ENCODE measurements around the gene REV1.

DNA sequence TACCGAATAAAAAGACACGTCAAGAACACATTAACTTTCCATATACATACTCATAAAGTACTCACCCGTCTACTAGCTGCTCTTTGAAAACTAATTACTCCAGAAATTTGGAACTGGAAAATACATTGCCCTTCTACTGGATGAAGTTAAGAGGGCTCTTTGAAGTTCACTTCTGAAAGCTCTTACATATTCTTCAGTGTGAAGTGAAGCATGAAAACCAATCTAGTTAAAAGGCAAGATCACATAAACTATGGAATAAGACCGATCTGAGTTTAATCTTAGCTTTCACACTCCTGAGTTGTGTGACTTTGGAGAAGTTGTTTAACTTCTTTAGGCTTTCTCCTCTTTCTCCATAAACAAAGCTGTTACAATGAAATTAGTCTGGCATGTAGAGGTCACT is 38.5 kb downstream of the REV1 start:
- no peak for TF ChIP-seq CTCF (IDR thresholded peaks at IDR 0.05; ENCODE audit: insufficient read depth, low read length)
- TF ChIP-seq GABPA (IDR thresholded peaks at IDR 0.05; ENCODE audit: low read depth), result no peak
- TF ChIP-seq POLR2AphosphoS5 (IDR thresholded peaks at IDR 0.05; ENCODE audit: low read depth), result no peak
- TF ChIP-seq, protein P1, sequence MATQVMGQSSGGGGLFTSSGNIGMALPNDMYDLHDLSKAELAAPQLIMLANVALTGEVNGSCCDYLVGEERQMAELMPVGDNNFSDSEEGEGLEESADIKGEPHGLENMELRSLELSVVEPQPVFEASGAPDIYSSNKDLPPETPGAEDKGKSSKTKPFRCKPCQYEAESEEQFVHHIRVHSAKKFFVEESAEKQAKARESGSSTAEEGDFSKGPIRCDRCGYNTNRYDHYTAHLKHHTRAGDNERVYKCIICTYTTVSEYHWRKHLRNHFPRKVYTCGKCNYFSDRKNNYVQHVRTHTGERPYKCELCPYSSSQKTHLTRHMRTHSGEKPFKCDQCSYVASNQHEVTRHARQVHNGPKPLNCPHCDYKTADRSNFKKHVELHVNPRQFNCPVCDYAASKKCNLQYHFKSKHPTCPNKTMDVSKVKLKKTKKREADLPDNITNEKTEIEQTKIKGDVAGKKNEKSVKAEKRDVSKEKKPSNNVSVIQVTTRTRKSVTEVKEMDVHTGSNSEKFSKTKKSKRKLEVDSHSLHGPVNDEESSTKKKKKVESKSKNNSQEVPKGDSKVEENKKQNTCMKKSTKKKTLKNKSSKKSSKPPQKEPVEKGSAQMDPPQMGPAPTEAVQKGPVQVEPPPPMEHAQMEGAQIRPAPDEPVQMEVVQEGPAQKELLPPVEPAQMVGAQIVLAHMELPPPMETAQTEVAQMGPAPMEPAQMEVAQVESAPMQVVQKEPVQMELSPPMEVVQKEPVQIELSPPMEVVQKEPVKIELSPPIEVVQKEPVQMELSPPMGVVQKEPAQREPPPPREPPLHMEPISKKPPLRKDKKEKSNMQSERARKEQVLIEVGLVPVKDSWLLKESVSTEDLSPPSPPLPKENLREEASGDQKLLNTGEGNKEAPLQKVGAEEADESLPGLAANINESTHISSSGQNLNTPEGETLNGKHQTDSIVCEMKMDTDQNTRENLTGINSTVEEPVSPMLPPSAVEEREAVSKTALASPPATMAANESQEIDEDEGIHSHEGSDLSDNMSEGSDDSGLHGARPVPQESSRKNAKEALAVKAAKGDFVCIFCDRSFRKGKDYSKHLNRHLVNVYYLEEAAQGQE (IDR thresholded peaks at IDR 0.05; ENCODE audit: insufficient replicate concordance, low read depth), result no peak
- TF ChIP-seq SPI1 (IDR thresholded peaks at IDR 0.05; ENCODE audit: borderline replicate concordance, low read depth), result no peak

Data from HL-60 (cell line).